H9 (cell line): ENCODE measurements around the gene ZBTB20. TPM values are rescaled to one million over a fixed set of nuclear protein-coding genes. Genes with fewer than 3 reads are reported as not detected.

ENCODE experiments used
- DNase-seq: peaks from one replicate; pipeline ENCODE4 v3.0.0-alpha.2; 2017
- H2AFZ ChIP-seq: one replicate; pipeline ENCODE4 v1.6.1; 2013; ENCODE audit warnings: mild to moderate bottlenecking, low read length, control low read depth, moderate library complexity
- H2AK5ac ChIP-seq: 2 replicates; pipeline ENCODE4 v1.6.1; 2013; ENCODE audit warnings: low read length, control low read depth, mixed read lengths; ENCODE audit not compliant: insufficient read length
- H2BK120ac ChIP-seq: one replicate; pipeline ENCODE4 v1.6.1; 2013; ENCODE audit warnings: low read depth, mild to moderate bottlenecking, low read length, control low read depth, inconsistent platforms; ENCODE audit not compliant: poor library complexity, severe bottlenecking
- H2BK12ac ChIP-seq: 2 replicates; pipeline ENCODE4 v1.6.1; 2013; ENCODE audit warnings: low read length, control low read depth, mixed read lengths, low read depth; ENCODE audit not compliant: insufficient read length
- H2BK15ac ChIP-seq: 2 replicates; pipeline ENCODE4 v1.6.1; 2013; ENCODE audit warnings: low read depth, low read length, control low read depth
- H2BK20ac ChIP-seq: one replicate; pipeline ENCODE4 v1.6.1; 2013; ENCODE audit warnings: low read depth, mild to moderate bottlenecking, low read length, control low read depth, inconsistent platforms; ENCODE audit not compliant: poor library complexity, severe bottlenecking
- H2BK5ac ChIP-seq: 2 replicates; pipeline ENCODE4 v1.6.1; 2013; ENCODE audit warnings: low read length, control low read depth, mixed read lengths; ENCODE audit not compliant: insufficient read length
- H3K14ac ChIP-seq: 2 replicates; pipeline ENCODE4 v1.6.1; 2013; ENCODE audit warnings: low read length, control low read depth; ENCODE audit not compliant: insufficient read depth
- H3K18ac ChIP-seq: 2 replicates; pipeline ENCODE4 v1.6.1; 2013; ENCODE audit warnings: low read depth, mild to moderate bottlenecking, mixed read lengths, low read length, control low read depth; ENCODE audit not compliant: insufficient read length
- H3K23ac ChIP-seq: 2 replicates; pipeline ENCODE4 v1.6.1; 2013; ENCODE audit warnings: low read length, control low read depth, mixed read lengths, low read depth; ENCODE audit not compliant: insufficient read length
- H3K23me2 ChIP-seq: 2 replicates; pipeline ENCODE4 v1.6.1; 2013; ENCODE audit warnings: low read depth, mild to moderate bottlenecking, mixed read lengths, low read length, control low read depth; ENCODE audit not compliant: insufficient read length, poor library complexity, severe bottlenecking
- H3K27ac ChIP-seq: 2 replicates; pipeline ENCODE4 v1.5.1; 2013; ENCODE audit warnings: low read length, control low read depth, mixed read lengths, low read depth; ENCODE audit not compliant: insufficient read length
- H3K27me3 ChIP-seq: 2 replicates; pipeline ENCODE4 v1.6.1; 2013; ENCODE audit warnings: low read length, control low read depth, inconsistent platforms; ENCODE audit not compliant: insufficient read depth
- H3K4ac ChIP-seq: 2 replicates; pipeline ENCODE4 v1.6.1; 2013; ENCODE audit warnings: low read depth, mild to moderate bottlenecking, control low read depth, inconsistent platforms, low read length, moderate library complexity
- H3K4me1 ChIP-seq: 2 replicates; pipeline ENCODE4 v1.6.1; 2013; ENCODE audit warnings: low read length, control low read depth, inconsistent platforms; ENCODE audit not compliant: insufficient read depth
- H3K4me2 ChIP-seq: 2 replicates; pipeline ENCODE4 v1.6.1; 2013; ENCODE audit warnings: low read length, control low read depth, mixed read lengths; ENCODE audit not compliant: insufficient read length, insufficient read depth
- H3K56ac ChIP-seq: 2 replicates; pipeline ENCODE4 v1.6.1; 2013; ENCODE audit warnings: low read depth, mild to moderate bottlenecking, mixed read lengths, low read length, control low read depth; ENCODE audit not compliant: insufficient read length
- H3K79me1 ChIP-seq: 2 replicates; pipeline ENCODE4 v1.6.1; 2013; ENCODE audit warnings: low read depth, mild to moderate bottlenecking, moderate library complexity, low read length, control low read depth, inconsistent platforms; ENCODE audit not compliant: insufficient read depth, poor library complexity, severe bottlenecking
- H3K79me2 ChIP-seq: 2 replicates; pipeline ENCODE4 v1.6.1; 2013; ENCODE audit warnings: low read length, control low read depth, inconsistent platforms; ENCODE audit not compliant: insufficient read depth
- H3K9ac ChIP-seq: 2 replicates; pipeline ENCODE4 v1.6.1; 2013; ENCODE audit warnings: low read length, control low read depth, mixed read lengths; ENCODE audit not compliant: insufficient read length; ENCODE audit errors: extremely low read depth
- H3K9me3 ChIP-seq: one replicate; pipeline ENCODE4 v1.6.1; 2013; ENCODE audit warnings: low read depth, low read length, inconsistent platforms; ENCODE audit not compliant: control insufficient read depth
- H3T11ph ChIP-seq: one replicate; pipeline ENCODE4 v1.6.1; 2013; ENCODE audit warnings: mild to moderate bottlenecking, low read length, control low read depth, inconsistent platforms
- H4K20me1 ChIP-seq: one replicate; pipeline ENCODE4 v1.6.1; 2013; ENCODE audit not compliant: control insufficient read depth, insufficient read length, insufficient read depth
- H4K5ac ChIP-seq: 2 replicates; pipeline ENCODE4 v1.6.1; 2013; ENCODE audit warnings: low read depth, mild to moderate bottlenecking, mixed read lengths, low read length, control low read depth; ENCODE audit not compliant: insufficient read length
- H4K8ac ChIP-seq: replicated peaks from 2 replicates; pipeline ENCODE4 v1.6.1; 2013; ENCODE audit warnings: low read length, control low read depth, mixed read lengths, low read depth; ENCODE audit not compliant: insufficient read length
- H4K91ac ChIP-seq: 2 replicates; pipeline ENCODE4 v1.6.1; 2013; ENCODE audit warnings: low read depth, mild to moderate bottlenecking, moderate library complexity, mixed read lengths, low read length, control low read depth; ENCODE audit not compliant: insufficient read length
- H3K27ac Mint-ChIP-seq, 3 experiments: 2 replicates in 2 of 3; 3 replicates in 1 of 3; pipeline ENCODE4 v1.8.0; 2020 to 2021; ENCODE audit warnings: mixed read lengths in 3 of 3, mild to moderate bottlenecking in 1 of 3, moderate library complexity in 1 of 3
- H3K27me3 Mint-ChIP-seq: 2 replicates; pipeline ENCODE4 v1.8.0; 2021; ENCODE audit warnings: low read depth, mild to moderate bottlenecking, moderate library complexity, mixed read lengths
- H3K36me3 Mint-ChIP-seq, 3 experiments: 2 replicates in 2 of 3; 3 replicates in 1 of 3; pipeline ENCODE4 v1.8.0; 2020 to 2021; ENCODE audit warnings: low read depth in 3 of 3, mixed read lengths in 3 of 3; ENCODE audit not compliant: insufficient read depth in 1 of 3
- H3K4me1 Mint-ChIP-seq, 2 experiments: 2 replicates each; pipeline ENCODE4 v1.8.0; 2020; ENCODE audit warnings: mixed read lengths in 2 of 2
- H3K4me3 Mint-ChIP-seq, 2 experiments: 2 replicates in 1 of 2; 3 replicates in 1 of 2; pipeline ENCODE4 v1.8.0; 2020 to 2021; ENCODE audit warnings: mild to moderate bottlenecking in 2 of 2, mixed read lengths in 2 of 2, moderate library complexity in 1 of 2
- H3K9me3 Mint-ChIP-seq, 2 experiments: 2 replicates in 1 of 2; 3 replicates in 1 of 2; pipeline ENCODE4 v1.8.0; 2020; ENCODE audit warnings: mild to moderate bottlenecking in 2 of 2, mixed read lengths in 2 of 2, moderate library complexity in 1 of 2
- WGBS: extraction: QIAGEN DNeasy Blood & Tissue Kit; methylation state at CpG from one replicate; pipeline ENCODE4 v1.1.7; 2013; ENCODE audit warnings: missing lambda C conversion rate, low lambda C conversion rate, mixed read lengths; ENCODE audit not compliant: insufficient read length; ENCODE audit errors: extremely low coverage; 5-methylcytosine and 5-hydroxymethylcytosine counted together
- total RNA-seq: library from RNA; stranded (reverse); gene quantifications from 2 replicates; pipeline ENCODE4 v1.2.1, GENCODE V29; 2021
- TF ChIP-seq, protein P1 (sequence below): fragments of 200-600 bp; sonication (generic); conservative IDR thresholded peaks from 3 replicates; pipeline ENCODE4 v1.8.0; 2021; ENCODE audit warnings: antibody characterized with exemption, mild to moderate bottlenecking

ZBTB20 gene
- total RNA-seq, 1 experiment from 2014 or later, result 0.70 TPM

DNA sequence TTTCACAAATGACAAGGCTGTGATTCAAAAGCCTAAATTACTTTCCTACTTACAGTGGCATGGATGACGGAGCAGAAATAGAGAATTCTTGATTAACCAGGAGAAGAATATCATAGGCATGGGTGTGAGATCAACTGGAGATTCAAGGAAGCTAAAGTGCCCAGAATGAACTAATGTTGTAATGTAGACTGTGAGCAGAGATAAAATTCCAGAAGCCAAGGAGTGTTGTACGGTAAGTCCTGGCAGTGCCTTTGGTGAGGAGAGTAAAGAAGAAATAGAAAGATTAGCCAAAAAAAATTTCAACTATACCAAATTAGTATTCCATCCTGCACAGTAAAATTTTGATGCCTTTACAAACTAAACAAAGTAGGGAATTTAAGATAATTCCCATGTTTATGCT, 75.9 kb downstream of the ZBTB20 start:
- no peaks in the 10 kb centered on the region for H3K27me3 Mint-ChIP-seq
- H3K23me2 ChIP-seq, result no peaks in the 10 kb centered on the region
- no peaks in the 10 kb centered on the region for H4K20me1 ChIP-seq
- no peak overlapping the region for H3K27ac ChIP-seq
- H3K9me3 Mint-ChIP-seq, result no peaks in the 10 kb centered on the region
- H2BK20ac ChIP-seq, result no peak overlapping the region
- H3K23ac ChIP-seq, result no peak overlapping the region
- no peaks in the 10 kb centered on the region for H3K4me1 ChIP-seq
- no peak overlapping the region for H3K27ac Mint-ChIP-seq
- TF ChIP-seq, protein P1, sequence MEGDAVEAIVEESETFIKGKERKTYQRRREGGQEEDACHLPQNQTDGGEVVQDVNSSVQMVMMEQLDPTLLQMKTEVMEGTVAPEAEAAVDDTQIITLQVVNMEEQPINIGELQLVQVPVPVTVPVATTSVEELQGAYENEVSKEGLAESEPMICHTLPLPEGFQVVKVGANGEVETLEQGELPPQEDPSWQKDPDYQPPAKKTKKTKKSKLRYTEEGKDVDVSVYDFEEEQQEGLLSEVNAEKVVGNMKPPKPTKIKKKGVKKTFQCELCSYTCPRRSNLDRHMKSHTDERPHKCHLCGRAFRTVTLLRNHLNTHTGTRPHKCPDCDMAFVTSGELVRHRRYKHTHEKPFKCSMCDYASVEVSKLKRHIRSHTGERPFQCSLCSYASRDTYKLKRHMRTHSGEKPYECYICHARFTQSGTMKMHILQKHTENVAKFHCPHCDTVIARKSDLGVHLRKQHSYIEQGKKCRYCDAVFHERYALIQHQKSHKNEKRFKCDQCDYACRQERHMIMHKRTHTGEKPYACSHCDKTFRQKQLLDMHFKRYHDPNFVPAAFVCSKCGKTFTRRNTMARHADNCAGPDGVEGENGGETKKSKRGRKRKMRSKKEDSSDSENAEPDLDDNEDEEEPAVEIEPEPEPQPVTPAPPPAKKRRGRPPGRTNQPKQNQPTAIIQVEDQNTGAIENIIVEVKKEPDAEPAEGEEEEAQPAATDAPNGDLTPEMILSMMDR, result no peak
- no peak overlapping the region for H3K14ac ChIP-seq
- no peak overlapping the region for H3K4ac ChIP-seq
- H3K79me1 ChIP-seq, result no peaks in the 10 kb centered on the region
- H3K18ac ChIP-seq, result no peak overlapping the region
- H2BK5ac ChIP-seq, result no peak overlapping the region
- H2AFZ ChIP-seq, result no peak overlapping the region
- H2BK15ac ChIP-seq, result no peak overlapping the region
- no peak overlapping the region for H4K91ac ChIP-seq
- DNase-seq, result no peak
- no peak overlapping the region for H3K9ac ChIP-seq
- no peak overlapping the region for H2BK120ac ChIP-seq
- no peak overlapping the region for H4K8ac ChIP-seq
- no peaks in the 10 kb centered on the region for H3K27me3 ChIP-seq
- H3K79me2 ChIP-seq, result no peaks in the 10 kb centered on the region
- H3K4me2 ChIP-seq, result no peak overlapping the region
- no peak overlapping the region for H3K4me3 Mint-ChIP-seq
- H3K4me1 Mint-ChIP-seq, result peaks cover 5 to 7% of the 10 kb centered on the region in 2 experiments; a peak in 3 of 4 replicates
- H3K9me3 ChIP-seq, result no peaks in the 10 kb centered on the region
- H4K5ac ChIP-seq, result no peak overlapping the region
- H3K56ac ChIP-seq, result no peak overlapping the region
- no peak overlapping the region for H3T11ph ChIP-seq
- H3K36me3 Mint-ChIP-seq, result no peaks in the 10 kb centered on the region
- WGBS, result no CpG with 5 or more reads among the region's 2 CpGs
- H2AK5ac ChIP-seq, result no peak overlapping the region
- no peak overlapping the region for H2BK12ac ChIP-seq
